ENCODE results near the gene CEP41.

The CEP41 gene

GRCh38 chr7:130387306-130387627 is 53.5 kb downstream of the CEP41 start:
- H3K4me2 ChIP-seq (ENCODE audit: low read depth, low read length), result no peak overlapping the region
- no peaks in the 10 kb centered on the region for H3K4me1 ChIP-seq (ENCODE audit: low read length)

GRCh38 chr7:130386876-130387275 is 53.9 kb downstream of the CEP41 start:
- Histone ChIP-seq H3F3A (ENCODE audit: insufficient read depth, low read length) (no peaks in the 10 kb centered on the region), H3K27ac (ENCODE audit: low read length) (no peak overlapping the region), H2AFZ (ENCODE audit: low read length) (no peak overlapping the region), H3K4me3 (ENCODE audit: low read length) (no peak overlapping the region), H3K36me3 (replicated peaks; ENCODE audit: insufficient read depth, low read length) (no peaks in the 10 kb centered on the region), H3K9ac (ENCODE audit: low read length) (no peak overlapping the region), H3K4me1 (ENCODE audit: low read length) (no peaks in the 10 kb centered on the region), H3K79me2 (ENCODE audit: low read length) (no peaks in the 10 kb centered on the region), H3K4me2 (ENCODE audit: low read depth, low read length) (no peak overlapping the region), H3K9me2 (replicated peaks; ENCODE audit: insufficient read depth, low read length) (no peaks in the 10 kb centered on the region), H4K20me1 (ENCODE audit: insufficient read depth, low read length) (no peaks in the 10 kb centered on the region), H3K27me3 (replicated peaks; ENCODE audit: insufficient read depth, low read length) (no peaks in the 10 kb centered on the region), H3K9me3 (replicated peaks; ENCODE audit: insufficient read depth, low read length) (no peaks in the 10 kb centered on the region)
- TF ChIP-seq EZH2 (optimal IDR thresholded peaks at IDR 0.05; ENCODE audit: low read depth, low read length), result no peak
- TF ChIP-seq EZH2phosphoT487 (IDR thresholded peaks at IDR 0.05; ENCODE audit: low read length), result no peak
- TF ChIP-seq CTCF (IDR thresholded peaks at IDR 0.05; ENCODE audit: low read length), result no peak
- DNase-seq, result no peak

More at GRCh38 chr7:130387306-130387627, 53.5 kb downstream of the CEP41 start:
- Histone ChIP-seq H3K4me3 (ENCODE audit: low read length) (no peak overlapping the region), H3K79me2 (ENCODE audit: low read length) (no peaks in the 10 kb centered on the region), H3K27me3 (replicated peaks; ENCODE audit: insufficient read depth, low read length) (no peaks in the 10 kb centered on the region), H4K20me1 (ENCODE audit: insufficient read depth, low read length) (no peaks in the 10 kb centered on the region), H3K36me3 (replicated peaks; ENCODE audit: insufficient read depth, low read length) (no peaks in the 10 kb centered on the region), H3K27ac (ENCODE audit: low read length) (no peak overlapping the region), H3K9ac (ENCODE audit: low read length) (no peak overlapping the region), H3K9me3 (replicated peaks; ENCODE audit: insufficient read depth, low read length) (no peaks in the 10 kb centered on the region), H3K9me2 (replicated peaks; ENCODE audit: insufficient read depth, low read length) (no peaks in the 10 kb centered on the region), H2AFZ (ENCODE audit: low read length) (no peak overlapping the region), H3F3A (ENCODE audit: insufficient read depth, low read length) (no peaks in the 10 kb centered on the region)
- DNase-seq, result no peak
- TF ChIP-seq EZH2 (optimal IDR thresholded peaks at IDR 0.05; ENCODE audit: low read depth, low read length) (no peak), EZH2phosphoT487 (IDR thresholded peaks at IDR 0.05; ENCODE audit: low read length) (no peak), CTCF (IDR thresholded peaks at IDR 0.05; ENCODE audit: low read length) (no peak)

GRCh38 chr7:130385600-130386066 is 55.2 kb downstream of the CEP41 start:
- H3K9me2 ChIP-seq (replicated peaks; ENCODE audit: insufficient read depth, low read length), result no peaks in the 10 kb centered on the region
- no peak overlapping the region for H3K4me3 ChIP-seq (ENCODE audit: low read length)
- no peaks in the 10 kb centered on the region for H3K79me2 ChIP-seq (ENCODE audit: low read length)
- H3K9ac ChIP-seq (ENCODE audit: low read length), result no peak overlapping the region
- no peak overlapping the region for H2AFZ ChIP-seq (ENCODE audit: low read length)
- H3K9me3 ChIP-seq (replicated peaks; ENCODE audit: insufficient read depth, low read length), result no peaks in the 10 kb centered on the region
- no peaks in the 10 kb centered on the region for H3K27me3 ChIP-seq (replicated peaks; ENCODE audit: insufficient read depth, low read length)
- H3K27ac ChIP-seq (ENCODE audit: low read length), result no peak overlapping the region
- H3K4me1 ChIP-seq (ENCODE audit: low read length), result no peaks in the 10 kb centered on the region
- DNase-seq, result no peak
- no peaks in the 10 kb centered on the region for H3K36me3 ChIP-seq (replicated peaks; ENCODE audit: insufficient read depth, low read length)
- TF ChIP-seq CTCF (IDR thresholded peaks at IDR 0.05; ENCODE audit: low read length), result no peak
- no peak for TF ChIP-seq EZH2phosphoT487 (IDR thresholded peaks at IDR 0.05; ENCODE audit: low read length)
- no peaks in the 10 kb centered on the region for H4K20me1 ChIP-seq (ENCODE audit: insufficient read depth, low read length)
- H3F3A ChIP-seq (ENCODE audit: insufficient read depth, low read length), result no peaks in the 10 kb centered on the region
- no peak overlapping the region for H3K4me2 ChIP-seq (ENCODE audit: low read depth, low read length)
